Epithelial cell of esophagus (primary cell): ENCODE measurements around the gene LAMTOR3.

ENCODE experiments used
- DNase-seq: peaks from one replicate; pipeline ENCODE4 v3.0.0; 2010; ENCODE audit warnings: low read depth
- H3K4me3 ChIP-seq: 2 replicates; pipeline ENCODE4 v1.5.1; 2011; ENCODE audit warnings: mild to moderate bottlenecking, low read length, control low read depth
- TF ChIP-seq, protein P1 (sequence below): IDR thresholded peaks from 2 replicates; pipeline ENCODE4 v1.5.1; 2011; ENCODE audit warnings: low read depth, mild to moderate bottlenecking, low read length, control low read depth, inconsistent platforms; ENCODE audit not compliant: insufficient read depth; ENCODE audit errors: missing control alignments

The LAMTOR3 gene

DNA sequence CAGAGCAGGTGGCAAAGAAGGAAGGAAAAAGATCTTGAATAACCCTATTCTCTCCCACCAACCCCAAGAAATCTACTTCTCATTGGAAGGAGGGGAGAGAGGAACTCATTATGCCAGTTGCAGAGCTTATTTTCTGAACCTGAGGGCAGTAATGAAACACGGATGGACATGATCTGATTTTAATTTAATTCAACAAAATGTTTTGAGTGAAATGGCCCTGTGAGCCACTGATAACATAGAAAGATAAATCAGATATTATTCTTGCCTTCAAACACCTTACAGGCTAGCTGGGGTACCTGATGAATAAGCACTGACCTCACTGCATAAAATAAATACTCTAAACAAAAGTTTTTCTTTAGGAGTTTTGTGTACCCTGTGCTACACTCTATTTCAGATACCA is 47.3 kb downstream of the LAMTOR3 start:
- DNase-seq, result no peak
- TF ChIP-seq, protein P1, sequence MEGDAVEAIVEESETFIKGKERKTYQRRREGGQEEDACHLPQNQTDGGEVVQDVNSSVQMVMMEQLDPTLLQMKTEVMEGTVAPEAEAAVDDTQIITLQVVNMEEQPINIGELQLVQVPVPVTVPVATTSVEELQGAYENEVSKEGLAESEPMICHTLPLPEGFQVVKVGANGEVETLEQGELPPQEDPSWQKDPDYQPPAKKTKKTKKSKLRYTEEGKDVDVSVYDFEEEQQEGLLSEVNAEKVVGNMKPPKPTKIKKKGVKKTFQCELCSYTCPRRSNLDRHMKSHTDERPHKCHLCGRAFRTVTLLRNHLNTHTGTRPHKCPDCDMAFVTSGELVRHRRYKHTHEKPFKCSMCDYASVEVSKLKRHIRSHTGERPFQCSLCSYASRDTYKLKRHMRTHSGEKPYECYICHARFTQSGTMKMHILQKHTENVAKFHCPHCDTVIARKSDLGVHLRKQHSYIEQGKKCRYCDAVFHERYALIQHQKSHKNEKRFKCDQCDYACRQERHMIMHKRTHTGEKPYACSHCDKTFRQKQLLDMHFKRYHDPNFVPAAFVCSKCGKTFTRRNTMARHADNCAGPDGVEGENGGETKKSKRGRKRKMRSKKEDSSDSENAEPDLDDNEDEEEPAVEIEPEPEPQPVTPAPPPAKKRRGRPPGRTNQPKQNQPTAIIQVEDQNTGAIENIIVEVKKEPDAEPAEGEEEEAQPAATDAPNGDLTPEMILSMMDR, result no peak
- H3K4me3 ChIP-seq, result no peak overlapping the region

DNA sequence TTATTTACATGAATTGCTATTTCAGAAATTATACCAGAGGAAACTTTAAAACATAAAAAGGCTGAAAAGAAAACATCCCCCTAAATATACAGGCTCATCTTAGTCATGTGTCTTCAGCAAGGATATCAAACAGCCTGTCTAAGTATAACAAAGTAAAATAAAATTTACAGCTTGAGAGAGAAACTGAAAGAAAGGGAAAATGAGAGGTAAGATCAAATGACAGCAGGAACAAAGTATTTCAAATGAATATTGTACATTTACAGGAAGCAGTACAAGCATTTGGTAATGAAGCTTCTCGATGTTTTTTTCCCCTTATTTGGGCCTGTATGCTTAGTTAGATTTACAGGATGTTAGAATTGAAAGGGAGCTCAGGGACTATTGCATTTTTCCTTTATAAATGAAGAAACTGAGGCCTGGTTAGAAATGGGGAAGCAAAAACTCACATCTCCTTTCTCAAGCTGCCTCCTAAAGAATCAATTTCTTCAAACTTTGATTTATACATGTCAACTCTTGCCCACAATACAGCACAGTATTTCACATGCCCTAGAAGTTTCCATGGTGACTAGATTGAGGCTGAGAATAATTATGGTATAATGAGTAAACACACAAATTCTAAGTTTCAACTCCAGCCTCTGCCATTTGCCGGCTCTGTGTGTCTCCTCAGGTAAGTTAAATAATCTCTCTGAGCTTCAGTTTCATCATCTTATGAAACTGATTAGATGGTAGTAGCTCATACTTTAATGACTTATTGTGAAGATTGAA is 48.3 kb downstream of the LAMTOR3 start:
- no peak for DNase-seq
- TF ChIP-seq, protein P1, result no peak
- H3K4me3 ChIP-seq, result no peak overlapping the region

DNA sequence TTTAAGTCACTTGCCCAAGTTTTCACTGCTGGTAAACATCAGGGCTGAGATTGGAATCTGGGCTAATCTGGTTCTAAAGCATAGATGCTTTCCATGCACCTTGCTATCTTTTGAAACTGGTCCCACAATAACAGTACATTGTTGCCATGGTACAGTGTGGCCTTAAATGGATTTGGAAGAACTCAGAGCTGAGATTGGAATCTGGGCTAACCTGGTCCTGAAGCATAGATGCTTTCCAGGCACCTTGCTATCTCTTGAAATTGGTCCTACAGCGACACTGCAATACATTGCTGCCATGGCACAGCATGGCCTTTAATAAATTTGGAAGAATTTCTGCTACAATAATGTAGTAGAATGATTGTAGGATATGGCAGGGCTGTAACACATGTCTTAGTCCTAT is 49.0 kb downstream of the LAMTOR3 start:
- no peak for DNase-seq
- TF ChIP-seq, protein P1, result no peak
- H3K4me3 ChIP-seq, result no peak overlapping the region

DNA sequence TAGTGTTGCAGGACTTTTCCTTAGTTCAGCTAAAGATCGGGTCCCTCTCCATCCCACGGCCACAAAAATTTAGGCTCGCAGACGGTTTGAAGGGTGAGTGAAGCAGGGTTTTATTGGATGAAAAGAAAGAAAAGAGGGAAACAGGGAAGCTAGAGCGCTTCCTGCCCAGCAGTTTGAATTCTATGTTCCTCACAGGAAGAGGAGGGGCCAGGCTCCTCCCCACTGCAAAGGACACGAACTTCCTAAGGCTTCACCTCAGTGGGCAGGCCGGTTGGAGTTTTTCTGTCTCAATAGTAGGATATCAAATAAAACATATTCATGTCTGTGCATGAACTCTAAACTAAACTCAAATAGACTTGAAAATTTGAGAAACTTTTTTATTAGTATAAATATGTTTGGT is 50.2 kb downstream of the LAMTOR3 start:
- TF ChIP-seq, protein P1, result no peak
- no peak for DNase-seq
- no peak overlapping the region for H3K4me3 ChIP-seq

DNA sequence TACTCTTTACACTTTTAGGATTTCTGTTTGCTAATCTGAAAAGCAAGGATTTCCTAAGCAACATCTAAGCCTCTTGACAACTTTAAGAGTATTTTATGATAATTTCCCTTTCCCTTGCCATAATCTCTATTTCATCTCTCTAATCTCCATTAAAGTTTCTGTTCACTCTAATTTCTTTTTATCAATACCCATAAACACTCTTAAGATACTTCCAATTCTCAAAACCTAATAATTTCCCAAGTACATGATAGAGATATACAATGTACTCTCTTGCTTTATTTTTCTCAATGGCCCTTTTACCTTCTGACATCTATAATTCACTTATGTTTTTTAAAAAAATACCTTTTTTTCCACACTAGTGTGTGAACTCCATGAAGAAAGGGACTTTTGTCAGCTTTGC is 50.8 kb downstream of the LAMTOR3 start:
- TF ChIP-seq, protein P1, result no peak
- no peak overlapping the region for H3K4me3 ChIP-seq
- no peak for DNase-seq

DNA sequence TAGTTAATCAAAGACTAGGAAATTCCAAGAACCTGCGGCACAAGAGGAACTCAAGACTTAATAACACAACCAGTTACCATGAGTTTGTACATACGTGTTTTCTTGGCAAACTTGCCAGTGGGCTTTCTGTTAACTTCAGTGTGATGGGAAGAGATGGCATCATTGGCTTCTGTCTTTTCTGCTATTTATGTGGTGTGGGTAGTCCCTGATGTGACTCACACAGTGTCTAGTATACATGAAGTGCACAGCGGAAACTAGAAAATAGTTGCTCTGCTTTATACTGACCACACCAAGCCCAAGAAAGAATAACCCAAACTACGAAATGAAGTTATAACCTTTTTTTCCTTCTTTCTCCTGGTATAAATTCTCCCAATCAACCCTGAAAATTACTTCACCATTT is 53.1 kb downstream of the LAMTOR3 start:
- no peak overlapping the region for H3K4me3 ChIP-seq
- TF ChIP-seq, protein P1, result no peak
- no peak for DNase-seq

DNA sequence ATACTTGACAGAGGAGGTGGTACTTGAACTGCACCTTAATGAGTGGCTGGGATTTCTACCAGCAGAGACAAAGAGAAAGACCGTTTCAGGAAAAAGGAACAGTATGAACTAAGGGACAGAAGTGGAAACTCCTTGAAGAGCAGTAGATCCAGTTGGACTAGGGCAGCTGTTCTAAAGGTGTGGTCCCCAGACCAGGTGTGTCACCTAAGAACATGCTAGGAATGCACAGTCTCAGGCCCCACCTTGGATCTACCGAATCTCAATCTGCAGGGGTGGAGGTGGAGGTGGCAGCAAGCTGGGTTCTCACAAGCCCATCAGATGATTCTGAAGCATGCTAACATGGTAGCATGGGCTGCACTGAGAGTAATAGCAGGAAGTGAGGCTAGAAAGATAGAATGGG is 55.3 kb downstream of the LAMTOR3 start:
- peak; percentile 71 for DNase-seq
- TF ChIP-seq, protein P1, result no peak

More for the DNA sequence above, 55.3 kb downstream of the LAMTOR3 start:
- H3K4me3 ChIP-seq, result no peak overlapping the region
